ENCODE data around the gene POU2F3.

- TF ChIP-seq EP300 (IDR thresholded peaks at IDR 0.05) (no peak), POLR2A (IDR thresholded peaks at IDR 0.05; ENCODE audit: low read depth) (no peak), POLR2AphosphoS5 (IDR thresholded peaks at IDR 0.05) (no peak)
- TF ChIP-seq, protein P1, sequence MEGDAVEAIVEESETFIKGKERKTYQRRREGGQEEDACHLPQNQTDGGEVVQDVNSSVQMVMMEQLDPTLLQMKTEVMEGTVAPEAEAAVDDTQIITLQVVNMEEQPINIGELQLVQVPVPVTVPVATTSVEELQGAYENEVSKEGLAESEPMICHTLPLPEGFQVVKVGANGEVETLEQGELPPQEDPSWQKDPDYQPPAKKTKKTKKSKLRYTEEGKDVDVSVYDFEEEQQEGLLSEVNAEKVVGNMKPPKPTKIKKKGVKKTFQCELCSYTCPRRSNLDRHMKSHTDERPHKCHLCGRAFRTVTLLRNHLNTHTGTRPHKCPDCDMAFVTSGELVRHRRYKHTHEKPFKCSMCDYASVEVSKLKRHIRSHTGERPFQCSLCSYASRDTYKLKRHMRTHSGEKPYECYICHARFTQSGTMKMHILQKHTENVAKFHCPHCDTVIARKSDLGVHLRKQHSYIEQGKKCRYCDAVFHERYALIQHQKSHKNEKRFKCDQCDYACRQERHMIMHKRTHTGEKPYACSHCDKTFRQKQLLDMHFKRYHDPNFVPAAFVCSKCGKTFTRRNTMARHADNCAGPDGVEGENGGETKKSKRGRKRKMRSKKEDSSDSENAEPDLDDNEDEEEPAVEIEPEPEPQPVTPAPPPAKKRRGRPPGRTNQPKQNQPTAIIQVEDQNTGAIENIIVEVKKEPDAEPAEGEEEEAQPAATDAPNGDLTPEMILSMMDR (IDR thresholded peaks at IDR 0.05), result no peak
These were observed 18.7 kb downstream of the POU2F3 start for GRCh38 chr11:120258661-120259060.

Measured in esophagus muscularis mucosa (tissue), 4 donors.